AG10803 (cell line): Measurements from ENCODE around the gene C17orf67.

Experiments
- DNase-seq: peaks from one replicate; pipeline ENCODE4 v3.0.0; 2010; ENCODE audit warnings: low read depth
- H3K4me3 ChIP-seq: 2 replicates; pipeline ENCODE4 v1.5.1; 2011; ENCODE audit warnings: mild to moderate bottlenecking, low read length, control low read depth
- TF ChIP-seq, protein P1 (sequence below): conservative IDR thresholded peaks from 2 replicates; pipeline ENCODE4 v1.5.1; 2011; ENCODE audit warnings: mild to moderate bottlenecking, low read length, control low read depth, inconsistent platforms

The C17orf67 gene

DNA sequence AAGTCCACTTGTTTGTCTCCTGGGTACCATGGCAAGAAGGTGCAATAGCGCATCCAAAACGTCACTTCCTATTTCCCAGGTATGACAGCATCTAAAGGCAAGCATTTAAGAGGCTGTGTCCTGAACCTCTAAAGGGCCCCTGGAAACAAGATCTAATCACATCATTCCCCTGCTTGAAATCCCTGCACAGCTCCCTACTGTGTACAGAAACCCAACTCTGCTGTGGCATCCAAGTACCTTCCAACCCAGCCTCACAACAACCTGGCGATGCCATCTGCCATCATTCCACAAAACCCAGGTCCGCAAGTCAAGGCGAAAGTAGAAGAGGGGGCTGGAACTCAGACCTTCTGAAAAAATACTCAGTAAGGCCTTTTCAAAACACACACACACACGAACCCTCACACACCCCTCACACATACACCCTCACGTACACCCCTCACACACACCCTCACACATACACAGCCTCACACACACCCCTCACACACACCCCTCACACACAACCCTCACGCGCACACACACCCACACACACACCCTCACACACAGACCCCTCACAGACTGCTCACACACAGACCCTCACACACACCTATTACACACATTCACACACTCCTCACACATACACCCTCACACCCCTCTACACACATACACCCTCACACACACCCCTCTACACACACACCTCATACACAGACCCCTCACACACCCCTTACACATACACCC, 24.5 kb downstream of the C17orf67 start:
- TF ChIP-seq, protein P1, sequence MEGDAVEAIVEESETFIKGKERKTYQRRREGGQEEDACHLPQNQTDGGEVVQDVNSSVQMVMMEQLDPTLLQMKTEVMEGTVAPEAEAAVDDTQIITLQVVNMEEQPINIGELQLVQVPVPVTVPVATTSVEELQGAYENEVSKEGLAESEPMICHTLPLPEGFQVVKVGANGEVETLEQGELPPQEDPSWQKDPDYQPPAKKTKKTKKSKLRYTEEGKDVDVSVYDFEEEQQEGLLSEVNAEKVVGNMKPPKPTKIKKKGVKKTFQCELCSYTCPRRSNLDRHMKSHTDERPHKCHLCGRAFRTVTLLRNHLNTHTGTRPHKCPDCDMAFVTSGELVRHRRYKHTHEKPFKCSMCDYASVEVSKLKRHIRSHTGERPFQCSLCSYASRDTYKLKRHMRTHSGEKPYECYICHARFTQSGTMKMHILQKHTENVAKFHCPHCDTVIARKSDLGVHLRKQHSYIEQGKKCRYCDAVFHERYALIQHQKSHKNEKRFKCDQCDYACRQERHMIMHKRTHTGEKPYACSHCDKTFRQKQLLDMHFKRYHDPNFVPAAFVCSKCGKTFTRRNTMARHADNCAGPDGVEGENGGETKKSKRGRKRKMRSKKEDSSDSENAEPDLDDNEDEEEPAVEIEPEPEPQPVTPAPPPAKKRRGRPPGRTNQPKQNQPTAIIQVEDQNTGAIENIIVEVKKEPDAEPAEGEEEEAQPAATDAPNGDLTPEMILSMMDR, result no peak
- no peak for DNase-seq

DNA sequence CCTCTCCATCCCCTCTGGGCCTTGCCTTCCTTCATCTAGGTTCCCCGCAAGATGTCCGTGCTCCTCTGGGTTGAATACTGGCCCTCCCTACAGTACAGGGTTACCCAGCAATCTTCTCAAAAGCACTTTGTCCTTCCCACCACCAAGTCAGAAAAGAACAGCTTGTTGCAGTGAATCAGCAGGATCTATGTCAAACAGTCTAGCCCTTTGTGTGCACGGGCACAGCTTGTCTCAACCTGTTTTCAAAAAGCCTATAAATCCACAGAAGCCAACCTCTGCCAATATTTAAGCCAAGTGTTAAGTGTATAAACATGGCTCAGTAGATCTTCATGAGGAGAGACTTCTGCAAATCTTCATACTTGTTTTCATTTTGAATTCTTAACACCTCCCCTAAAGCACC, 25.2 kb downstream of the C17orf67 start:
- TF ChIP-seq, protein P1, result no peak
- DNase-seq, result no peak
- H3K4me3 ChIP-seq, result no peak overlapping the region

More for the DNA sequence above, 24.5 kb downstream of the C17orf67 start:
- no peak overlapping the region for H3K4me3 ChIP-seq

DNA sequence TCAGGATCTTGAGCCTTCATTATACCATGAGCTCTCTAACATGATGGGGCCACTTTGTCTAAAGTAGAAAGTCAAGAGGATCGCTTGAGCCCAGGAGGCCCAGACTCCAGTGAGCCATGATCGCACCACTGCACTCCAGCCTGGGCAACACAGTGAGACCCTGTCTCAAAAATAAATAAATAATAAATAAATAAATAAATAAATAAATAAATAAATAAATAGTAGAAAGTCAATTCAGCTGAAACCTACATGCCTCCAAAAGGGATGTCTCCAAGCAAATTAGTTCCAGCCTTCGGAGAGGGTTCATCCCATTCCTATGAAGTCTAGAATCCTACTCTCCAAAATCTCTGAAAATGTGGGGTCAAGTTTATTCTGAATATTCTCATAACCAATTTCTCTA, 26.0 kb downstream of the C17orf67 start:
- H3K4me3 ChIP-seq, result no peak overlapping the region
- no peak for DNase-seq
- TF ChIP-seq, protein P1, result no peak

DNA sequence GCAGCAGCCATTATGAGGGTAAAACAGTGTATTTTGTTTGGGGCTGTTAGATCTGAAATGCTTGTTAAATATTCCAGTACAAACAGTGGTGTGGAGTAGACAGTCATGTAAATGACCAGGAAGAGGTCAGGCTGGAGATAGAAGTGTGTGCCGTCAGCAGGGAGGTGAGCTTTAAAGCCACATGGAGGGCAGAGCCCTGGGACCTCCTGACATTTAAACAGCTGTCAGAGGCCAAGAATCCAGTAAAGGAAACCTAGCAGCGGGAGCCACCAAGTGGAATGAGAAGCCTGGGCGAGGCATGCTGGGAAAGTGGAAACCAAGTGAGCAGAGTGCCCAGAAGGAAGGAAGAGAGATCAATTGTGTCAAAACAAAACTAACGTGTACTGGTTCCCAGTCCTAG, 26.8 kb downstream of the C17orf67 start:
- TF ChIP-seq, protein P1, result no peak
- DNase-seq, result no peak
- H3K4me3 ChIP-seq, result no peak overlapping the region

DNA sequence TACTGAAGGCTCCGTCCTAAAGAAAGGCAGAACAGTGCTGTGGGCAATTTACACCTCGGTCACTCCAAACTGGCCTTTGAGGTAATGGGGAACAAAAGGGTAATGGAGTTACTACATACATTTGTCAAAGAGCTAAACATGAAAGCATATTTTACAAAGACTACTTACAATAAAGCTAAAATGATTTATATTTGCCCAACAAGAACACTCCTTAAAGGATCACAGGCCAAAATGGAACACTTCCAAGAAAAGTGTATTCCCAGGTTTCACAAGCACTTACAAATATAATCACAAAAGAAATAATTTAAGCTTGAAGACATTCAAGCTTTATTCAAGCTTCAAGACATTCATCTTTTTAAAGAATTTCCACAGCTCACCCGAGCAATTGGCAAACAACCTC, 29.3 kb downstream of the C17orf67 start:
- TF ChIP-seq, protein P1, result no peak
- no peak for DNase-seq
- H3K4me3 ChIP-seq, result no peak overlapping the region

DNA sequence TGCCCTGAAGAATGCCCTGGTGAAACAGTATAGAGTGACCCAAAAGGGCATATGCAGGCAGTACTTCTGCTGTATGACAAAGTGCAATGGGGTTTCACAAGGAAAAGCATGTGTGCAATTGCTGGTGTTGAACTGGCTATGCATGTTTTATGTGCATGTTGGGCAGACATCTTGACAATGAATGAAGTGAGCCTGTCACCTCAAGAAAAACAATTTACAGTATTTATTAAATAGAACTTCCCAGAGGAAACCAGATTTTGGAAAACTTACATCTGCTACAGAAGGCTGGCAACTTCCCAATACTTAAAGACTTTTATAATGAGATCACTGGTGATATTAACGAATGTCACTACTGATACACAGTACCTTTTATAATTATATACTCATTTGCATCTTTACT, 30.6 kb downstream of the C17orf67 start:
- no peak overlapping the region for H3K4me3 ChIP-seq
- DNase-seq, result no peak
- TF ChIP-seq, protein P1, result no peak

DNA sequence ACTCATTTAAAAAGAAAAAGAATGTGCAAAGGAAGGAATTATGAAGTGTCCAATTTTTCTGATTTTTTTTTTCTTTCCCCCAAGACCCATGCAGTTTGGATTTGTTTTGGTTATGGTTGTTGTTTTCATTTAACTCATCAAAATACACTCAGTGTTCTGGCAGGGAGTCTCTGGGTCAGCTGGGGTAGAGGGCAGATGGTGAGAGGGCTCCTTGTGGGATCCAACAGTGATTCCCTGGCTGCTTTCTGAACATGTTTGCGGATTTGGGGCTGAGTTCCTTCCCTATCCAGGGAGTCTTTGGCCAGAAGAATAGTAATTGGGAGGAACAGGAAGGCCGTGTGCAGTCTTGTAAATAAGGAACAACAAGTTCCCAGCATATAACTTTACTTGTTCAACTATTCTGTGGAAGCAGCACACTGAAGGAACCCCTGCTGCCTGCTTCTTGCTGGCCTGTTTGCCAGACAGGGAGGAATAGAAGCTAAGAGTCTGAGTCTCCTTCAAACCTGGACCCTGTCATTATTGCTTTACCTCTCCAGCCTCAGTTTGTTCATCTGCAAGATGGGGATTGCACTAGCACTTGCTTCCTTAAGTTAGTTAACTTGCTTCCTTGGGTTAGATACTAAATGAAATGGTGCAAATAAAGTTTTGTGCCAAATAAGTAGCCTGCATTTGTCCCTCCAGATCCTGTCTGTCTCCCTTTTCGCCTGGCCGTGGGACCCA, 32.1 kb downstream of the C17orf67 start:
- TF ChIP-seq, protein P1, result no peak
- no peak overlapping the region for H3K4me3 ChIP-seq
- no peak for DNase-seq
